Activated CD8-positive, alpha-beta memory T cell treated with anti-CD3 and anti-CD28 coated beads for 36 hours (primary cell): Measurements from ENCODE around the gene DNAH17. TPM values are rescaled to one million over a fixed set of nuclear protein-coding genes. Genes with fewer than 3 reads are reported as not detected.

Experiments used
- CTCF ChIA-PET: fragments of 350-600 bp; sonication (Branson Sonifier 250); formaldehyde crosslinking; loops from one replicate; lab custom pipeline; 2021; ENCODE audit warnings: antibody characterized with exemption; lab: Charles Lee
- POLR2A ChIA-PET: fragments of 350-600 bp; sonication (Branson Sonifier 250); formaldehyde crosslinking; loops from one replicate; lab custom pipeline; 2021; ENCODE audit warnings: antibody characterized with exemption; lab: Charles Lee
- total RNA-seq, 2 experiments: library from RNA; stranded (reverse); gene quantifications; one replicate each; pipeline ENCODE4 v1.2.3, GENCODE V29; 2021

Gene DNAH17
- total RNA-seq, 2 experiments from 2014 or later, result 0.08 to 0.10 TPM

GRCh38 chr17:78558181-78558850, 18.9 kb downstream of the DNAH17 start:
- ChIA-PET CTCF (no interaction called here), POLR2A (no interaction called here)

- ChIA-PET POLR2A (no interaction called here), CTCF (no interaction called here)
Measured at GRCh38 chr17:78557598-78558039, 19.6 kb downstream of the DNAH17 start.

- CTCF ChIA-PET, result no interaction called here
- POLR2A ChIA-PET, result no interaction called here
Measured at GRCh38 chr17:78556812-78557211, 20.4 kb downstream of the DNAH17 start.

GRCh38 chr17:78555746-78556401, 21.3 kb downstream of the DNAH17 start:
- CTCF ChIA-PET, result no interaction called here
- POLR2A ChIA-PET, result no interaction called here

- CTCF ChIA-PET, result no interaction called here
- POLR2A ChIA-PET, result no interaction called here
Measured at GRCh38 chr17:78550464-78550863, 26.7 kb downstream of the DNAH17 start.

GRCh38 chr17:78548725-78549124, 28.5 kb downstream of the DNAH17 start:
- ChIA-PET POLR2A (no interaction called here), CTCF (no interaction called here)

GRCh38 chr17:78547035-78547434, 30.2 kb downstream of the DNAH17 start:
- POLR2A ChIA-PET, result no interaction called here
- CTCF ChIA-PET, result no interaction called here

GRCh38 chr17:78546476-78546875, 30.7 kb downstream of the DNAH17 start:
- ChIA-PET POLR2A (no interaction called here), CTCF (no interaction called here)

- CTCF ChIA-PET, result no interaction called here
- POLR2A ChIA-PET, result no interaction called here
Measured at GRCh38 chr17:78544881-78545755, 32.1 kb downstream of the DNAH17 start.

GRCh38 chr17:78541488-78542206, 35.5 kb downstream of the DNAH17 start:
- POLR2A ChIA-PET, result no interaction called here
- CTCF ChIA-PET, result no interaction called here

- POLR2A ChIA-PET, result no interaction called here
- CTCF ChIA-PET, result no interaction called here
Measured at GRCh38 chr17:78539781-78540180, 37.4 kb downstream of the DNAH17 start.

GRCh38 chr17:78538033-78538776, 39.0 kb downstream of the DNAH17 start:
- CTCF ChIA-PET, result no interaction called here
- POLR2A ChIA-PET, result no interaction called here

- POLR2A ChIA-PET, result no interaction called here
- CTCF ChIA-PET, result no interaction called here
Measured at GRCh38 chr17:78537217-78537860, 39.9 kb downstream of the DNAH17 start.

- POLR2A ChIA-PET, result no interaction called here
- CTCF ChIA-PET, result no interaction called here
Measured at GRCh38 chr17:78535273-78536197, 41.7 kb downstream of the DNAH17 start.

- ChIA-PET CTCF (no interaction called here), POLR2A (no interaction called here)
Measured at GRCh38 chr17:78534492-78535272, 42.5 kb downstream of the DNAH17 start.

GRCh38 chr17:78532922-78533640, 44.1 kb downstream of the DNAH17 start:
- POLR2A ChIA-PET, result no interaction called here
- CTCF ChIA-PET, result no interaction called here
